GM18858 (cell line): Measurements from ENCODE around the gene STK36.

Experiments
- ATAC-seq: cut with Tn5 transposase; IDR thresholded peaks from one replicate; pipeline ENCODE4 v1.9.1; 2021; ENCODE audit not compliant: unreplicated experiment

Gene STK36

GRCh38 chr2:218745160-218745558 lies 73.3 kb downstream of the STK36 start:
- no peak for ATAC-seq

GRCh38 chr2:218745559-218746469 lies 73.9 kb downstream of the STK36 start:
- no peak for ATAC-seq

- no peak for ATAC-seq
Measured at GRCh38 chr2:218746470-218746795, 74.5 kb downstream of the STK36 start.

GRCh38 chr2:218746960-218747359 lies 75.1 kb downstream of the STK36 start:
- ATAC-seq = no peak

- no peak for ATAC-seq
Measured at GRCh38 chr2:218748741-218749441, 77.0 kb downstream of the STK36 start.
